GM19324 (cell line): ENCODE results near the gene C4B.
"Not testable (repeated sequence)": the region's sequence is repeated elsewhere in the genome, so short reads cannot be mapped to it uniquely, and the experiment has no call there.

ENCODE experiments used
- ATAC-seq: cut with Tn5 transposase; IDR thresholded peaks from one replicate; pipeline ENCODE4 v1.9.1; 2021; ENCODE audit warnings: mild to moderate bottlenecking, moderate library complexity; ENCODE audit not compliant: unreplicated experiment, low FRiP score

C4B gene

GRCh38 chr6:32014547-32014946 is at the start of gene C4B:
Gene C4B, plus strand, starts transcription at chr6:32014795. Its CDS starts 51 bp downstream, at chr6:32014846.
- ATAC-seq: not testable (repeated sequence)

- ATAC-seq: no peak
Observed at GRCh38 chr6:31965700-31966099, 48.9 kb upstream of the C4B start.

GRCh38 chr6:31966506-31966905 is 48.1 kb upstream of the C4B start:
- ATAC-seq: no peak

- no peak for ATAC-seq
Observed at GRCh38 chr6:31966997-31967925, 47.3 kb upstream of the C4B start.

GRCh38 chr6:31967926-31968320 is 46.7 kb upstream of the C4B start:
- no peak for ATAC-seq

GRCh38 chr6:31968326-31968725 is 46.3 kb upstream of the C4B start:
- ATAC-seq: no peak

- ATAC-seq: no peak
Observed at GRCh38 chr6:31968791-31969711, 45.5 kb upstream of the C4B start.

- no peak for ATAC-seq
Observed at GRCh38 chr6:31969712-31970603, 44.6 kb upstream of the C4B start.

- ATAC-seq: no peak
Observed at GRCh38 chr6:31970604-31971271, 43.9 kb upstream of the C4B start.

- no peak for ATAC-seq
Observed at GRCh38 chr6:31971279-31971992, 43.2 kb upstream of the C4B start.

- peak; percentile 95 for ATAC-seq
Observed at GRCh38 chr6:31971993-31972708, 42.4 kb upstream of the C4B start, which contains the start of gene DXO. Gene DXO, minus strand, starts transcription at chr6:31972138. Its CDS starts 463 bp downstream, at chr6:31971675.

GRCh38 chr6:31972709-31973350 is 41.8 kb upstream of the C4B start:
- no peak for ATAC-seq

GRCh38 chr6:31976065-31976464 is 38.5 kb upstream of the C4B start:
- ATAC-seq: not testable (repeated sequence)

GRCh38 chr6:31977816-31978431 is 36.7 kb upstream of the C4B start:
- ATAC-seq: no peak

- ATAC-seq: no peak
Observed at GRCh38 chr6:31978831-31979230, 35.8 kb upstream of the C4B start.

- no peak for ATAC-seq
Observed at GRCh38 chr6:31979238-31979898, 35.2 kb upstream of the C4B start.
